IMR-90 (cell line): ENCODE data around the gene HHATL.

Source experiments
- CEBPB ChIP-seq: IDR thresholded peaks from 2 replicates; pipeline ENCODE4 v1.6.1; 2012; ENCODE audit warnings: low read depth, low read length, improper control_type of control experiment
- CTCF ChIP-seq: conservative IDR thresholded peaks from 2 replicates; pipeline ENCODE4 v1.5.1; 2012; ENCODE audit warnings: mild to moderate bottlenecking, low read depth, low read length, improper control_type of control experiment
- MAFK ChIP-seq: IDR thresholded peaks from 2 replicates; pipeline ENCODE4 v1.6.1; 2012; ENCODE audit warnings: low read depth, low read length, improper control_type of control experiment
- MXI1 ChIP-seq: IDR thresholded peaks from 2 replicates; pipeline ENCODE4 v1.6.1; 2012; ENCODE audit warnings: low read depth, mild to moderate bottlenecking, low read length, moderate library complexity, borderline replicate concordance
- NFE2L2 ChIP-seq: fragments of 150-350 bp; IDR thresholded peaks from 2 replicates; pipeline ENCODE4 v1.6.1; 2016; ENCODE audit warnings: low read depth, mild to moderate bottlenecking, low read length
- POLR2A ChIP-seq: IDR thresholded peaks from 2 replicates; pipeline ENCODE4 v1.6.1; 2012; ENCODE audit warnings: mild to moderate bottlenecking, low read depth, low read length
- RAD21 ChIP-seq: IDR thresholded peaks from 2 replicates; pipeline ENCODE4 v1.6.1; 2012; ENCODE audit warnings: low read length, improper control_type of control experiment
- SMC3 ChIP-seq: fragments of 150-350 bp; IDR thresholded peaks from 2 replicates; pipeline ENCODE4 v1.6.1; 2016; ENCODE audit warnings: low read depth, mild to moderate bottlenecking, antibody characterized with exemption, low read length, moderate library complexity

GRCh38 chr3:42684632-42685362, 17.8 kb downstream of the HHATL start:
- TF ChIP-seq POLR2A: no peak
- no peak for TF ChIP-seq SMC3
- TF ChIP-seq MXI1: no peak
- no peak for TF ChIP-seq CTCF
- TF ChIP-seq RAD21: no peak
- no peak for TF ChIP-seq CEBPB
- TF ChIP-seq MAFK: no peak
- no peak for TF ChIP-seq NFE2L2
